Neural progenitor cell (in vitro differentiated cells): ENCODE data around the gene MIER3.

Experiments used
- EZH2 ChIP-seq: fragments of 200-600 bp; sonication (generic); IDR thresholded peaks from 2 replicates; pipeline ENCODE4 v1.6.1; 2017; ENCODE audit warnings: antibody characterized with exemption, mild to moderate bottlenecking, moderate library complexity
- EZH2phosphoT487 ChIP-seq: fragments of 200-600 bp; sonication (generic); IDR thresholded peaks from 2 replicates; pipeline ENCODE4 v1.6.1; 2017; ENCODE audit warnings: antibody characterized with exemption
- TF ChIP-seq, protein P1 (sequence below): fragments of 200-600 bp; sonication (generic); IDR thresholded peaks from 2 replicates; pipeline ENCODE4 v1.5.1; 2017; ENCODE audit warnings: antibody characterized with exemption, mild to moderate bottlenecking

DNA sequence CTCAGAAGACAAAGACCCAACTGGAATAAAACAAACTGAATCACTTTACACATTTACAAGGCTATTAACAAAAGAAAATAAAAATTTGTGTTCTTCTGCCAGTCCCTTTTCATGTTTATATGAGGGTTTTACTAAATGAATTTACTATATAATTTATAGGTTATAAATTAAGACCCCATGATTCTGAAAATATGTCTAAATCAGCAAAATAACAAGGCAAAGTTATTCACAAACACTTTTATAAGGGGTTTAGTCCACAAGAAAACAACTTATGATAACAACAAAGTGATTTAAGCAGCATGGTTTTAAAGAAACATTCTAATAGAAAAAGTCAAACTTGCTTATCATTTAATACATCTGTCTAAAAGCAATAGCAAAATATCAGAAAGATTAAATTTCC, 4.9 kb downstream of the MIER3 start:
- TF ChIP-seq, protein P1, sequence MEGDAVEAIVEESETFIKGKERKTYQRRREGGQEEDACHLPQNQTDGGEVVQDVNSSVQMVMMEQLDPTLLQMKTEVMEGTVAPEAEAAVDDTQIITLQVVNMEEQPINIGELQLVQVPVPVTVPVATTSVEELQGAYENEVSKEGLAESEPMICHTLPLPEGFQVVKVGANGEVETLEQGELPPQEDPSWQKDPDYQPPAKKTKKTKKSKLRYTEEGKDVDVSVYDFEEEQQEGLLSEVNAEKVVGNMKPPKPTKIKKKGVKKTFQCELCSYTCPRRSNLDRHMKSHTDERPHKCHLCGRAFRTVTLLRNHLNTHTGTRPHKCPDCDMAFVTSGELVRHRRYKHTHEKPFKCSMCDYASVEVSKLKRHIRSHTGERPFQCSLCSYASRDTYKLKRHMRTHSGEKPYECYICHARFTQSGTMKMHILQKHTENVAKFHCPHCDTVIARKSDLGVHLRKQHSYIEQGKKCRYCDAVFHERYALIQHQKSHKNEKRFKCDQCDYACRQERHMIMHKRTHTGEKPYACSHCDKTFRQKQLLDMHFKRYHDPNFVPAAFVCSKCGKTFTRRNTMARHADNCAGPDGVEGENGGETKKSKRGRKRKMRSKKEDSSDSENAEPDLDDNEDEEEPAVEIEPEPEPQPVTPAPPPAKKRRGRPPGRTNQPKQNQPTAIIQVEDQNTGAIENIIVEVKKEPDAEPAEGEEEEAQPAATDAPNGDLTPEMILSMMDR = no peak
- TF ChIP-seq EZH2phosphoT487 (no peak), EZH2 (no peak)
